HG03439 (cell line): Measurements from ENCODE around the gene MB21D2.
"Not testable (repeated sequence)": the region's sequence is repeated elsewhere in the genome, so short reads cannot be mapped to it uniquely, and the experiment has no call there.

Experiments used
- ATAC-seq: cut with Tn5 transposase; IDR thresholded peaks from one replicate; pipeline ENCODE4 v1.9.1; 2021; ENCODE audit warnings: mild to moderate bottlenecking, moderate library complexity; ENCODE audit not compliant: unreplicated experiment

MB21D2 gene

GRCh38 chr3:192862408-192863090 is 55.1 kb downstream of the MB21D2 start:
- ATAC-seq = no peak

- no peak for ATAC-seq
These were observed 55.7 kb downstream of the MB21D2 start for GRCh38 chr3:192861972-192862371.

- no peak for ATAC-seq
These were observed 57.2 kb downstream of the MB21D2 start for GRCh38 chr3:192860454-192860853.

GRCh38 chr3:192858849-192859585 is 58.6 kb downstream of the MB21D2 start:
- no peak for ATAC-seq

- ATAC-seq = no peak
These were observed 60.4 kb downstream of the MB21D2 start for GRCh38 chr3:192857260-192857661.

- no peak for ATAC-seq
These were observed 62.2 kb downstream of the MB21D2 start for GRCh38 chr3:192855434-192855833.

GRCh38 chr3:192851821-192852372 is 65.8 kb downstream of the MB21D2 start:
- no peak for ATAC-seq

GRCh38 chr3:192850451-192850981 is 67.1 kb downstream of the MB21D2 start:
- peak; percentile 81 for ATAC-seq

- ATAC-seq = not testable (repeated sequence)
These were observed 67.8 kb downstream of the MB21D2 start for GRCh38 chr3:192849821-192850220.

GRCh38 chr3:192848371-192849233 is 69.1 kb downstream of the MB21D2 start:
- no peak for ATAC-seq

GRCh38 chr3:192847941-192848340 is 69.7 kb downstream of the MB21D2 start:
- ATAC-seq = no peak

- ATAC-seq = no peak
These were observed 72.2 kb downstream of the MB21D2 start for GRCh38 chr3:192845526-192845855.

GRCh38 chr3:192844836-192845525 is 72.7 kb downstream of the MB21D2 start:
- no peak for ATAC-seq

GRCh38 chr3:192844486-192844765 is 73.2 kb downstream of the MB21D2 start:
- ATAC-seq = no peak

- ATAC-seq = no peak
These were observed 73.8 kb downstream of the MB21D2 start for GRCh38 chr3:192843723-192844485.

- no peak for ATAC-seq
These were observed 74.5 kb downstream of the MB21D2 start for GRCh38 chr3:192843119-192843518.

- ATAC-seq = no peak
These were observed 74.9 kb downstream of the MB21D2 start for GRCh38 chr3:192842711-192843110.

GRCh38 chr3:192842138-192842537 is 75.5 kb downstream of the MB21D2 start:
- no peak for ATAC-seq

- no peak for ATAC-seq
These were observed 76.2 kb downstream of the MB21D2 start for GRCh38 chr3:192841428-192841827.
